GM12891 (cell line): ENCODE measurements around the gene TRIM7.

Experiments
- POLR2A ChIP-seq: IDR thresholded peaks from 2 replicates; pipeline ENCODE4 v1.6.1; 2011; ENCODE audit warnings: low read depth, low read length, control low read depth
- POLR2AphosphoS5 ChIP-seq: IDR thresholded peaks from 2 replicates; pipeline ENCODE4 v1.6.1; 2011; ENCODE audit warnings: low read depth, low read length, control low read depth
- POU2F2 ChIP-seq: IDR thresholded peaks from 2 replicates; pipeline ENCODE4 v1.6.1; 2011; ENCODE audit warnings: low read depth, mild to moderate bottlenecking, control low read depth, low read length, moderate library complexity
- SPI1 ChIP-seq: IDR thresholded peaks from 2 replicates; pipeline ENCODE4 v1.6.1; 2011; ENCODE audit warnings: low read depth, low read length, control low read depth
- TAF1 ChIP-seq: IDR thresholded peaks from 2 replicates; pipeline ENCODE4 v1.6.1; 2011; ENCODE audit warnings: low read depth, low read length, control low read depth

GRCh38 chr5:181190711-181191525, 14.1 kb downstream of the TRIM7 start:
- TF ChIP-seq POLR2A (no peak), POLR2AphosphoS5 (no peak), SPI1 (no peak), TAF1 (no peak), POU2F2 (no peak)
